ENCODE data around the gene ZNF446.

ZNF446 gene

GRCh38 chr19:58522709-58523108 is 46.6 kb downstream of the ZNF446 start:
- no peak for DNase-seq (ENCODE audit: low read depth in 2 of 2)

- no peak for DNase-seq (ENCODE audit: low read depth in 2 of 2)
Observed at GRCh38 chr19:58529405-58529804, 53.3 kb downstream of the ZNF446 start.

Data from fibroblast of skin of left biceps (primary cell).